Measurements from ENCODE around the gene NRG3. TPM values are rescaled to one million over a fixed set of nuclear protein-coding genes. Genes with fewer than 3 reads are reported as not detected.
"Not testable (repeated sequence)": the region's sequence is repeated elsewhere in the genome, so short reads cannot be mapped to it uniquely, and the experiment has no call there.

NRG3 gene
- total RNA-seq, 2 donors from 2014 or later = 0.93 to 1.5 TPM

DNA sequence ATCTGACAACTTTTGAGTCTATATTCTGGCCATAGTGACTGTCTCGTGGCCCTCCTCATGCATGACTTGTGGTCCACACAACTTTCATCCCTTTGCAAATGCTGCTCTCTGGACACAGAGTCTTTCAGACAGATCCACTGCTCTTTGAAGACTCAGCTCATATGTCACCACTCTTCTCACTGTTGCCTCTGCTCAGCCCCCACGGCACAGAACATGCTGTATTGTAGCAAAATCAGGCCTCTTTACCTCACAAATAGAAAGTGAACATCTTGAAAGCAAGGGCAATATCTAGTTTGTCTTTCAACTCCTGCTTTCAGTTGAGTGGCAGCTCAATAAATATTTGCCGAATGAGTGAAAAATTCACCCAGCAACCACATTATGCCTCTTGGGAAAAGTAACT, 443.5 kb downstream of the NRG3 start:
- DNase-seq (ENCODE audit: low spot score) = no peak
- intact Hi-C loops (cut with DNase I) = no loop called here

DNA sequence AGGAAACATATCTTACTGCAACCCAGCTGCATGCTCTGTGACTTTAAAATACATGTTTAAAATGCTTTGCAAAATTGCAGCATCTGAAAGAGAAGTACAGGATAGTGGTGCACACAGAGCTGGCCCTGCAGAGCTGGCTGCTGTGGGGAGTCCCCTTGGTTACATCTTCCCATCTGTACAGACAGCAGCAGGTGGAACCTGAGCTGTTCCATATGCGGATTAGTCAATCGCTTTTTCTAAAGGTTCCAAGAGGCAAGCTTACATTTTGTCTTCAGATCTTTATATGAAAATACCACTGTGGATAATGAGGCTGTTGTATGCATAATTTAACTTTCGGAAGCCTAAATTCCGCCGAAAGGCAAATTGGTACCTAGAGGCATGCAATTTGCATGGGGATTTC, 444.1 kb downstream of the NRG3 start:
- intact Hi-C loops (cut with DNase I) = no loop called here
- DNase-seq (ENCODE audit: low spot score) = no peak

DNA sequence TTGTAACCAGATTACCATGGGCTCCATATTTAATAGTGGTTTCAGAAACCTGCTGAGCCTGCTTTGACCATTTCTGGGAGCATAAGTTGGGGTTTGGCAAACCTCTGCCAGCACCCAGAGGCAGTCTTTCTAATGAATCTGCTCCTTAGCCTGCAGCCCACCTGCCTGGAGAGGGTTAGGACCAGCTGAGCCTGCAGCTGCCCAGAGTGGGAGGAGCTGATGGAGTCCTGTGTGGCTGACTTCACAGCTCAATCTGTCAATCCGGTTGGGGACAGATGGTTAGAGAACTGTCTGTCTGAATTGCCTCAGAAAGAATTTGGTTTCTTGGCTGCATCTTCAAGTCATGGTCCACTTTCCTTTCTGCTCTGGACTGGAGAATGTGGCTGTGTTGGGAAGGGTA, 444.6 kb downstream of the NRG3 start:
- no peak for DNase-seq (ENCODE audit: low spot score)
- intact Hi-C loops (cut with DNase I) = no loop called here

DNA sequence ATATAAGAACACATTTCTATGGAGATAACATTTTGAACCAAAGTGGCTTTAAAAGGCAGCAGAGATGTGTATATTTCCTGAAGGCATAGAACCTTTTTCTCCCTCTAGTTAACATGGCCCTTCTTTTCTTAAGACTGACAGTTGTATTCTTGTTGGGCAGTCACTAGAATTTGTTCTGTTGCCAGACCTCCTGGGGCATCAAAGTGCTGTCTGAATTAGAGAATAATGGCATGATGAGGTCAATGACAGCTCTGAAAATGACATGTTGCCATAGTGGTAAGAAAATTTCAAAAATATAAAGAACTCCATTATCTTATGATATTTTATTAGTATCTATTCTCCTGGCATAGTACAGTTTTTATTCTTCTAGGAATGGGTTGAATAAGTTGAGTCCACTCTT, 446.7 kb downstream of the NRG3 start:
- DNase-seq (ENCODE audit: low spot score) = no peak
- intact Hi-C loops (cut with DNase I) = no loop called here

DNA sequence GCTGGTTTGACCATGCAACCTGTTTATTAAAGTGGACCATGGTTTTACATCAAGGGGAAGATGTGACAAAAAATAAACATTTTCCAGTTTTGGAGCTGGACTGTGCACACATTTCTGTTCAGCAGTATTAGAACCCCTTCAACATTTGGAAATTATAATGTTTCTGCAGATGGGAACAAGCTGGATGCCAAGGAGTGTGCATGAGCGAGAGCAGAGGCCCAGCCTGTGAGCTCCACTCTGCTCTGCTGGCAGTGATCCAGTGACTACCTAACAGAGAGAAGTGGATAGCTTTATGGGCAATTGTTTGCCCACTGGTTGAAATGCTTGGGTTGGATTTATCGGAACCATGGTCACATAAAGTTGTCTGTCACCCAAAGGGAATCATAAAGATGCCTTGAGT, 456.7 kb downstream of the NRG3 start:
- DNase-seq (ENCODE audit: low spot score) = no peak
- intact Hi-C loops (cut with DNase I) = no loop called here

DNA sequence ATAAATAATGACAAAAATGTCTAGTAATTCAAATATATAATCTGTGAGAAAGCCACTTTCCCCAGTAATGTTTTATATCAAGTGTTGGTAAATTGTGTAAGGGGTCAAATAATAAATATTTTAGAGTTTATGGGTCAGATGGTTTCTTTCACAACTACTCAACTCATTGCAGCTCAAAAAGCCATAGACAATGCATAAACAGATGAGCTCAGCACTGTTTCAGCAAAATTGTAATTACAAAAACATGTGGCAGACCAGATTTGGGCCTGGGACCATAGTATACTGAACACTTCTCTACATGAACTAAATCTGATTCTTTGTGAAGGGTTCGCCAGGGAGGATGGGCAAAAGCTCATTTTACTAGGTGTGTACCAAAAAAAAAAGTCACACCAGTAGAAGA, 460.8 kb downstream of the NRG3 start:
- intact Hi-C loops (cut with DNase I) = no loop called here
- DNase-seq (ENCODE audit: low spot score) = no peak

DNA sequence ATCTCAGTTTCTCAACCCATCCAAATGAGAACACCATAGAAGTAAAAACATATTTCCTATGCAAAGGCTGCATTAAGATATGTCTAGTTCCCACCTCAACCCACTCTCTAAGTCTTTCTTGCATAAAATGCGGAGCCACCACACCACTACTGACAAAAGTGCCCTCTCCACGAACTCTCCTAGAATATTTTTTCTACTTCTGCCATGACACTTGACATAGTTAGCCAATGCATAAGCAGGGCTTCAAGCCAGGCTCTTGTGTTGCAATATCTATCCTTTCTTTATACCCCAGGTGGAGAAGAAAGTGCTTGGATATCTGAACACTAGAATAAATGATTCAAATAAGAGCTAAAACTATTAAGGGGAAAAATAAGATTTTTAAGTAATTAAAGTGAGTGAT, 465.2 kb downstream of the NRG3 start:
- no peak for DNase-seq (ENCODE audit: low spot score)
- intact Hi-C loops (cut with DNase I) = no loop called here

DNA sequence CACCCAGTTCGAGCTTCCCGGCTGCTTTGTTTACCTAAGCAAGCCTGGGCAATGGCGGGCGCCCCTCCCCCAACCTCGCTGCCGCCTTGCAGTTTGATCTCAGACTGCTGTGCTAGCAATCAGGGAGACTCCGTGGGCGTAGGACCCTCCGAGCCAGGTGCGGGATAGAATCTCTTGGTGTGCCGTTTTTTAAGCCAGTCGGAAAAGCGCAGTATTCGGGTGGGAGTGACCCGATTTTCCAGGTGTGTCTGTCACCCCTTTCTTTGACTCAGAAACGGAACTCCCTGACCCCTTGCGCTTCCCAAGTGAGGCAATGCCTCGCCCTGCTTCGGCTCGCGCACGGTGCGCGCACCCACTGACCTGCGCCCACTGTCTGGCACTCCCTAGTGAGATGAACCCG, 474.6 kb downstream of the NRG3 start:
- DNase-seq (ENCODE audit: low spot score); intact Hi-C loops (cut with DNase I): not testable (repeated sequence)

DNA sequence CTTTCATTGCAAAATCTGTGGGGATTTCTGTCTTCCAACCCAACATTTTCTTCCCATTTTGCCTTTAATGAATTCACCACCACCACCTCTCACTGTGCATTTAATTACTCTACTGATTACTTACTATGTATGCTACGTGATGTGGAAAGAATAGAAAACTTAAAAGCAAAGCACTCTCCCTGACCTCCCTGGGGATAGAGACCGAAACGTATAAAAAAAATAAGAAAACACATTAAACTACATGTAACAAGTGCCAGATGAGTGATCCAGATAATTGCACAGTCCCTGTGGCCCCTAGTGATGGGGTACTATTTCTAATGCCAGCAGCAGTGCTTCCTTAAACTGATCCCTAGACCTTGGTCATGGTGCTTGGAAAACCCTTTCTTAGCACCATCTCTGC, 478.4 kb downstream of the NRG3 start:
- intact Hi-C loops (cut with DNase I) = no loop called here
- no peak for DNase-seq (ENCODE audit: low spot score)

DNA sequence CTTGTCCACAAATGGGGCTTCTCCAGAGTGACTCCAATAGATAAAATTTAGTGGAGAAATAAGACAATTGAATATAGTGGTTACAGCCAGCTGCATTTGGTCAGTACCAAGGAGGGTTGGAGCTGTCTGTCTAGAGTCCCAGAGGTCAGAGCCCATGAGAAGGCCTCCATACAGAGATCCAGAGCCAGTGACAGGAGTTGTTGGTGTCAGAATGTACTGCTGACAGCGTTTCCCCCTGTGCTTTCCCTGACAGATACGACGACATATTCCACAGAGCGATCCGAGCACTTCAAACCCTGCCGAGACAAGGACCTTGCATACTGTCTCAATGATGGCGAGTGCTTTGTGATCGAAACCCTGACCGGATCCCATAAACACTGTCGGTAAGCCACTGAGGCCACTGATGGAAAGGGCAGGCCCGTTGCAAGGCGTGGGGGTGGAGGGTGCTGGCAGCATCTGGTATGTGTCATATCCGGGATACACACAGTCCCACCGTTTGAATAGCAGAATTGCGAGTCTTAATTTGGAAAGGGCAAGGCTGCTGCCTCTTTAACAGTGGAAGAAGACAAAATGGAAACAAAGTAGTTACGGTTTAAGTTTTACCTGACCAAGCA, 483.6 kb downstream of the NRG3 start:
- no peak for DNase-seq (ENCODE audit: low spot score)
- intact Hi-C loops (cut with DNase I) = no loop called here

DNA sequence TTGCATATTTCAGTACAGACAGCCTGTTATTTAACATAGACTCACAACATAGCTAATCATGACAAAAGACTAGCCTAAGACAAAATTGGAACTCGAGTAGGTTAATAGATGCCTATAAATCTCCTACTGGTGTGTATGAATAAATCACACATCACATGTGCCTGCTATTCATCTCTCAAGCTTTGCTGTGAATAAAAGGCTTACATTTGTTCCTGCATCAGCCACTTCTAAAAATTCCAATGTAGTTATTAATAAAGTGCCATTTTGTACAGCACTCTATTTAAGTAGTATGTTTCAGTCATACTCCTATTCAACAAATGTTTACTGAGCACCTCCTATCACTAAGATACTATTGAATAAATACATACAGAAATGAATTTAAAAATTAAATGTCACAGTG, 486.3 kb downstream of the NRG3 start:
- intact Hi-C loops (cut with DNase I) = no loop called here
- no peak for DNase-seq (ENCODE audit: low spot score)

DNA sequence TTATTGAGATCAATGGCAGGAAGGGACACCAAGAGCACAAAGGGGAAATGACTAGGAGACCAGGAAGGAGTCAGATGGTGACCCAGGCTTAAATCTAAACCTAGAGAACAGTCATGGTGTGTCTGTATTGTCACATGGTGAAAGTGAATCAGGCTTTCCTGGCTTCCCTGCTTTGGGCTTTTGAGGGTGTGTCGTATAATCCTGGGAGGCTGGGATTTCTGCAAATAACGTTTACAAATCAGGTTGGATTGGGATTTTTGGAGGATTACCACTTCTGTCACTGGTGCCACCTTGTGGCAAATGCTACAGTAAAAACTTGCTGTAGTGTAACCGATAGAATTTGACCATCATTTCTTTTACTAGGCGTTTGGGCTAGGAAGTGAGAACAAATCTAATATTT, 502.6 kb downstream of the NRG3 start:
- intact Hi-C loops (cut with DNase I) = no loop called here
- DNase-seq (ENCODE audit: low spot score) = no peak

DNA sequence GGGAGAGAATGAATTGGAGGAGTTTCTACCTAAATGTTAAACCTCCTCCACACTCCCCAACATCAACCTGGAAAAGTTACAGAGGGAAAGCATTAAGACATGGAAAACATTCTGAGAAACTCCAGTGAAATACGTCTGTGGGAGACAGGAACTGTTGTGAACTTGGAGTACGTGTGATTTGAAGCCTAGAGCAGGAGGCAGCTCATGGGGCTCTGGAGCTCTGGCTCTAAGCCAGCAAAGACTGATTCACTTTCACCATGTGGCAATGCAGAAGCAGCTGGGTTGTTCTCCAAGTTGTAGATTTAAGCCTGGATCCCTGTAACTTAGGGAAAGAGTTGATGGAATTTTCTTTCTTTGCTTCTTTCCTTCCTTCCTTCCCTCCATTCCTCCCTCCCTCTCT, 503.2 kb downstream of the NRG3 start:
- no peak for DNase-seq (ENCODE audit: low spot score)
- intact Hi-C loops (cut with DNase I) = no loop called here

DNA sequence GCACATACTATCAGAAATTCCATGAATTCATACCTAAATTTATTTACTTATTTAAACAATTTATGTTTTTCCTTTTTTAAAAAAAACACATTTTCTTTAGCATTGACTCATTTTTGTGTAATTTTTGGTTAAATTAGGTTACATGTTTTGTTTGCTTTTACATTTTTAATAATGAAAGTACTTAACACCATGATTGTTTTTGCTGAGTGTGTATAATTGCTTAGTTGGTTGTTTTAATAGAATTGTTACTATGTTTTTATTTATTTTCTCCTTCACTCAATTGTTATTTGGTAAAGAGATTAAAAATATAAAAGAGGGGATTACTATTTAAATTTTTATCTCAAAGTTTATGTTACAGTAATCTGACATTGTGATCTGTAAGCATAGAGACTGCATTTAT, 508.4 kb downstream of the NRG3 start:
- no peak for DNase-seq (ENCODE audit: low spot score)
- intact Hi-C loops (cut with DNase I) = no loop called here

DNA sequence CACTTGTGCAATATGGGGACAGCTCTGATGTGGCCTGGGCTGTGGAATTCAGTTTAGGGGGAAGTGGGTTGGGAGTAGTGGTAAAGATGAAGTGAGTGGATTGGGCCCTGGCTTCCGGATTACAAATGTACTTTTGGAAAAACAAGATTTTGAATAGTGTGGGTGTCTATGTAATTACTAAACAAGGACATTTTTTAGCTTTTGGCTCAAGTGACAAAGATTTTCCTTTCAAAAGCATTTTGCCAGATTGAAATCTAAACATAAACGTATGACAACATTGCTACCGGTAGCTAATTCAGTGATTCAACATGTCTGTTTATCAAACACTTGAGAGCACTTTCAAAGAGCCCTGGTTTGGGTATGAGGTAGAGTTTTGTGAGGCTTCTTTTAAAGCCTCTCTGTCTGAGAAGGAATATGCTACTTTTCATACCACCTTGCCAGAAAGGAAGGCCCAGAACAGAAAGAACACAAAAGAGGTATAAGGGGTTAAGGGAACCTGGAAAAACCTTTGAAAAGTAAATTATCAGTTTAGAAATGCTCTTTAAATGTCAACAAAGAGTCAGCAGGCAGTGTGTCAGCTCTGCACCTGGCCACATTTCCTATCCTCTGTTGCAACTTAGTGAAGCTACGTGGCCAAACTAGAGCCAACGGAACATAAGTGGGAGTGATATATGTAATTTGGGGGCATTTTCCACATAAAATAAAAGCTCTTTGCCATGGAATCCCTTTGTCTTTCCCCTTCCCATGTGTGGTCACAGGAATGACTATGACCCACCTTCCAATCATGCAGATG, 516.1 kb downstream of the NRG3 start:
- no peak for DNase-seq (ENCODE audit: low spot score)
- intact Hi-C loops (cut with DNase I) = no loop called here

DNA sequence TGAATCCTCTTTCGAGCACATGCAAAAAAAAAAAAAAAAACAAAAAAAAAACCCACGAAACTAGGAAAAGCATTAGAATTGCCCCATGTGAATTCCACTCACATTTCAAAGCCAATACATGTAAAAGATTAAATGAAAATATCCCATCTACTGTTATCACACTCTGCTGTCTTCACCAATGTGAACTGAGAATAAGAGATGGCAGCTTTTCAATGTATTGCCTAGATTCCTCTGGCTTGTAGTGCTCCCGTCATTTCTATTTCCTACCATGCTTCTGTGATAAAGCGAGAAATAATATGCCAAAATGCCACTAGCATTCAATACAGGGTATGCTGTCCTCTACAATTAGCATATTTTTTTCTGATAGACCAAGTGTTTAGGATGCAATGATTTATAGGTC, 517.0 kb downstream of the NRG3 start:
- intact Hi-C loops (cut with DNase I) = no loop called here
- no peak for DNase-seq (ENCODE audit: low spot score)

DNA sequence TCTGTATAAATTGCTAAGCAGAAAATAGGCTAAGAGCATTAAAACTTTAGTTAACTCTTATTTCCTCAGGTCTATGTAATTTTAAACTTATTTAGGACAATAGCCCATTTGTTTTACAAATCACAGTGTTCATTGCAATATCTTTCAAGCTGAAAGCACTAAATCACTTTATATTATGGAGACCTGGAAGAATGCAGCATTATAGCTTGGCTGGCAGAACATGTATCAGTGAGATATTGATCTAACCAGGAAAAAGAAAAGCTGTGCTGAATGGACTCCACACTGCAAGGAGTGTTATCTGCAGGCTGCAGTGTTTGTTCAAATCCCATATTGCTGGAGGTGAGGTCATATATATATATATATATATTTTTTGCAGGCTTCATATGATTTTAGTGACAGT, 517.5 kb downstream of the NRG3 start:
- intact Hi-C loops (cut with DNase I) = no loop called here
- DNase-seq (ENCODE audit: low spot score) = no peak

DNA sequence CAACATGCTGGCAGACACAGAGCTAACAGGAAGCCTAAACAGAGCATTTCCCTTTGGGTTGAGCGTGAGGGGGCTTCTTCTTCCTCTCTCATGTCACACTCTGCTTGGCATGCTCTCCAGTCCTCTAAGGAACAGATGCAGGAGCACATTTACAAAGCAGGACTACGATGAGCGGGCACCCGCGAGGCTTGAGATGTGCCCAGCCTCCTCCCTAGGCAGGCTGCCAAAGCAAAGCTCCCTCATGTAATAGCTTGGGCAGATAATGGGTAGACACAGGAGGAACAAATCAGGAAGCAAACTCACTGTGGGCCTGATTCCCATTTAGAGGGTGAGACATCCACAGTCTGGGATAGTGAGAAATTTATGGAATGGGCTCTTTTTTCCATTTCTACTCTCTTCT, 519.1 kb downstream of the NRG3 start:
- no peak for DNase-seq (ENCODE audit: low spot score)

DNA sequence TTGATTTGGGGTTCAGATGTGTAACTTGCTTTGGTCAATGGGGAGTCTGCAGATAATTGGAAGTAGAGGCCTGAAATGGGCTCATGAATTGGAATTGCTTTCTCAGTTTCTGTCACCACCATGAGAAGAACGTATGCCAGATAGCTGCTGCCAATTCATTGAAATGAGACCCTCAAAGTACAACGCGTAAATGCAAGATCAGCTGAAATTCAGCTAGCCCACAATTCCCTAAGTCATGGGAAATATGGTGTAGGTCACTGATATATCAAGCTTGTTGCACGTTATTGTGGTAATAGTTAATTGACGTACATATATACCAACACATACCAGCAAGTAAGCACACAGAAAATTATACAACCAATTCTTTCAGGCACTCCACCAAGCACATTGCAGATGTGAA, 520.0 kb downstream of the NRG3 start:
- intact Hi-C loops (cut with DNase I) = no loop called here
- no peak for DNase-seq (ENCODE audit: low spot score)

More for the DNA sequence above, 519.1 kb downstream of the NRG3 start:
- intact Hi-C loops (cut with DNase I) = no loop called here

DNA sequence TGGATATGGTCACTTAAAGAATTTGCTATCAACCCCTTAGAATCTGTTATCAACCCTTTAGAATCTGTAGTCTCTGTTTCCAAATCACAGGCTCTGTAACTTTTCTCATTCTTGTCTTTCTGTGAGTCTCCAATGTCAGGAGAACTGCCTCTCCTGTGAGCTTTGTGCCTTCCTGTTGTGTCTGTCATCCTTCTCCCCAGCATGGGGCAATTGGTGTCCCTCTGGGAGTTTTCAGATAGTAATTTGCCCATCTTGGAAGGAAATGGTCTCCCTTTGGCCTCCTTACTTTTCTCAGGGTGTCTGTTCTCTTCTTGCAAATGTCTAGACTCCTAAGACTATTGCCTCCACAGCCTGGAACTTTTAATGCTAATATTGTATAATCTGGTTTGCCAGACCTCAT, 521.9 kb downstream of the NRG3 start:
- intact Hi-C loops (cut with DNase I) = no loop called here
- no peak for DNase-seq (ENCODE audit: low spot score)

DNA sequence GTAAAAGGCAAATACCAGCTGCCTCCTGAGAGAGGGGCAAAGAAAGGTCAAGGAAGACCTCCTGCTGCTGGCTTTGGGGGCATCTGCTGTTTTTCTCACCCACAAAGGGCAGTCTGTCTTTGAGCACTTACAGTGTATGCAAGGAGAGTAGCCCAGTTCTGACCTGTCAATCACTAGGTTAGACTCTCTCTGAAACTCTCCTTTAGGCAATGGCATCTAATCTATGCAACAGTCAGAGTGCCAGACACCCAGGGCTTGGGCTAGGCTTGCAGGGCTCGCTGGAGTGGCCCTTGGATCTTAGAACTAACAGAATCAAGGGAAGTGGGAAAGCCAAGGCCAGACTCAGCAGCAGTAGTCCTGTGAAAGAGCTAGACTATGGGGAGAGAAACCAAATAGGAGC, 522.9 kb downstream of the NRG3 start:
- no peak for DNase-seq (ENCODE audit: low spot score)
- intact Hi-C loops (cut with DNase I) = no loop called here

Data from posterior vena cava (tissue), 2 donors.